Tibial nerve (tissue), 3 donors: ENCODE results near the gene SYNGR1.

Experiments used
- POLR2A ChIP-seq, 2 donors: fragments of 450-650 bp; IDR thresholded peaks; one replicate each; pipeline ENCODE4 v1.6.1; 2017; ENCODE audit warnings: antibody characterized with exemption in 2 of 2, mild to moderate bottlenecking in 2 of 2, moderate library complexity in 2 of 2
- TF ChIP-seq, protein P1 (sequence below), 5 experiments: fragments of 200-600 bp in 3 of 5; fragments of 450-650 bp in 2 of 5; sonication (generic) in 3 of 5; IDR thresholded peaks; one replicate each; pipeline ENCODE4 v1.5.1; 2016 to 2019; ENCODE audit warnings: antibody characterized with exemption in 5 of 5, mild to moderate bottlenecking in 3 of 5, moderate library complexity in 2 of 5

DNA sequence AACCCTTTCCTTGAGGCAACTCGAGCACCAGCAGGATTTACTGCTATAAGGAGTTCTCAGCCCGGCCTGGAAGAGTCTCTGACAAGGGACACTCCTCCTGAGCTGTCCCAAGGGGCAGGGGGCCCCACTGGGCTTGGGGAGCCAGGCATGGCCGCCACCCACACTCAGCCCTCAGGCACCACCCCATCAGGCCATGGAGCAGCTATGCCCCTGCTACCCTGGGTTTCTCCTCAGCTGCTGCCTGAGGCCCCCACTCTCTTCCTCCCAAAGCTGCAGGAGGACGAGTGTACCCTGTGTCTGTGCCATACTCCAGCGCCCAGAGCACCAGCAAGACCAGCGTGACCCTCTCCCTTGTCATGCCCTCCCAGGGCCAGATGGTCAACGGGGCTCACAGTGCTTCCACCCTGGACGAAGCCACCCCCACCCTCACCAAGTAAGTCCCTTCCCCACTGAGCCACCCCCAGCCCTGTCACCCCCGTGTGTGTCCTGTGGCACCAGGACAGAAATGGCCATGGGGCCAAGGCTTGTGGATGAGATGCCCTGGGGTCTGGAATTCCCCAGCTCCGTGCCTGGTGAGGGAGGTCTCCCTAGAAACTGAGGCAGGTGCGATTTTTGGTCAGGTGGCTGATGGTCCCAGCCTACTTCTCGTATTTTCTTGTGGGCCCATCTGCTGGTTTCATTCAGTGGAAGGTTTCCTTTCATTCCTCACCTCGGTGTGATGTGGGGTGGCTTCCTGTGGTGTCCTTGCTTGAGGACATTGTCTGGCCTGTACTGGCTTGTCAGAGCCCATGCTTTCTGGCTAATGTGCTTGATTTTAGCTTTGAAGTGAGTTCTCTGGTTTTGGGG lies 78.2 kb downstream of the SYNGR1 start:
- TF ChIP-seq POLR2A (IDR thresholded peaks at IDR 0.05) = no peak
- TF ChIP-seq, protein P1, sequence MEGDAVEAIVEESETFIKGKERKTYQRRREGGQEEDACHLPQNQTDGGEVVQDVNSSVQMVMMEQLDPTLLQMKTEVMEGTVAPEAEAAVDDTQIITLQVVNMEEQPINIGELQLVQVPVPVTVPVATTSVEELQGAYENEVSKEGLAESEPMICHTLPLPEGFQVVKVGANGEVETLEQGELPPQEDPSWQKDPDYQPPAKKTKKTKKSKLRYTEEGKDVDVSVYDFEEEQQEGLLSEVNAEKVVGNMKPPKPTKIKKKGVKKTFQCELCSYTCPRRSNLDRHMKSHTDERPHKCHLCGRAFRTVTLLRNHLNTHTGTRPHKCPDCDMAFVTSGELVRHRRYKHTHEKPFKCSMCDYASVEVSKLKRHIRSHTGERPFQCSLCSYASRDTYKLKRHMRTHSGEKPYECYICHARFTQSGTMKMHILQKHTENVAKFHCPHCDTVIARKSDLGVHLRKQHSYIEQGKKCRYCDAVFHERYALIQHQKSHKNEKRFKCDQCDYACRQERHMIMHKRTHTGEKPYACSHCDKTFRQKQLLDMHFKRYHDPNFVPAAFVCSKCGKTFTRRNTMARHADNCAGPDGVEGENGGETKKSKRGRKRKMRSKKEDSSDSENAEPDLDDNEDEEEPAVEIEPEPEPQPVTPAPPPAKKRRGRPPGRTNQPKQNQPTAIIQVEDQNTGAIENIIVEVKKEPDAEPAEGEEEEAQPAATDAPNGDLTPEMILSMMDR (IDR thresholded peaks at IDR 0.05) = no peak
